ENCODE measurements around the gene ACTRT2. TPM values are rescaled to one million over a fixed set of nuclear protein-coding genes. Genes with fewer than 3 reads are reported as not detected.

ACTRT2 gene
- total RNA-seq, 2 experiments from 2014 or later: not detected

GRCh38 chr1:2980073-2980791 is 41.0 kb upstream of the ACTRT2 start:
- Mint-ChIP-seq H3K4me1 (no peaks in the 10 kb centered on the region), H3K4me3 (no peak overlapping the region), H3K9me3 (no peaks in the 10 kb centered on the region), H3K27ac (no peak overlapping the region), H3K36me3 (ENCODE audit: low read depth) (no peaks in the 10 kb centered on the region), H3K27me3 (no peaks in the 10 kb centered on the region)
- CTCF ChIA-PET: interaction anchor here (1.1 kb wide), 1 partner anchor 13 kb away, joined by 3 read pairs; no protein-coding TSS in a partner anchor
- POLR2A ChIA-PET: no interaction called here
- DNase-seq: no peak

DNA sequence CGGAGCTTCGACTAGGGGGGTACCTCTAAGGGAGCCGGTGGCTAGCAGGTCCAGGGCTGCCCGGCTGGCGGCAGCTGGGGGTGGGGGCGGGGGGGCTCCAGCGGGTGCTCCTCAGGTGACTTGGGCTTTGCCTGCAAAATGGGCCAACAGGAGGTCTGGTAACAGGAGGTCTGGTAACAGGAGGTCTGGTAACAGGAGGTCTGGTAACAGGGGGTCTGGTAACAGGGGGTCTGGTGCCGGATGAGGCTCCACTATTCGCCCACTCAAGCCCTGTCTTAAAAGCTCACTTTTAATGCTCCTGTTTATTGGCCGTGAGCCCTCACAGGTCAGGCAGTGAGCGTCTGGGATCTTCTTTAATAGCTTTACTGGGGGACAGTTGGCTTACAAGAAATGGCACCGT is 40.4 kb upstream of the ACTRT2 start:
- Mint-ChIP-seq H3K9me3 (no peaks in the 10 kb centered on the region), H3K36me3 (ENCODE audit: low read depth) (no peaks in the 10 kb centered on the region), H3K4me1 (no peaks in the 10 kb centered on the region), H3K27ac (no peak overlapping the region), H3K27me3 (no peaks in the 10 kb centered on the region), H3K4me3 (no peak overlapping the region)
- DNase-seq: no peak
- CTCF ChIA-PET: interaction anchor here (1.1 kb wide), 1 partner anchor 12 kb away, joined by 3 read pairs; no protein-coding TSS in a partner anchor
- POLR2A ChIA-PET: no interaction called here

DNA sequence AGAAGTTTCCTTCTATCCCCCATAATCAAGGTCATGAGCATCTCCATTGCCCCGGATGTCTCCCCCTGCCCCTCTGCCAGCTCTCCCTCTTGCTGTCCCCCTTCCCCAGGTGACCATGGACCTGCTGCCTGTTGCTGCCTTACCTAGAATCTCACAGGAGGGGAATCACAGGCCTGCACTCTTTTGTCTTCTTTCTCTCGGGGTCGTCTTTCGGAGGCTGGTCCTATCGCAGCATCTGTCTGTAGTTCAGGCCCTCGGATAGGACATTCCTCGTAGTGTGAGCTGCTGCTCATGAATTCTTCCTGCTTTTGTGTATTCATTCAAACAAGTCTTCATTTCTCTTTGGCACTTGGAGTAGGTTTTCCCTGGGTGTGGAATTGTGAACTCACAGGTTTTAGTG is 39.9 kb upstream of the ACTRT2 start:
- POLR2A ChIA-PET: no interaction called here
- no peaks in the 10 kb centered on the region for H3K9me3 Mint-ChIP-seq
- no peaks in the 10 kb centered on the region for H3K4me1 Mint-ChIP-seq
- CTCF ChIA-PET: interaction anchor here (1.1 kb wide), 1 partner anchor 11 kb away, joined by 3 read pairs; no protein-coding TSS in a partner anchor
- H3K4me3 Mint-ChIP-seq: no peak overlapping the region
- H3K27me3 Mint-ChIP-seq: no peaks in the 10 kb centered on the region
- H3K27ac Mint-ChIP-seq: no peak overlapping the region
- H3K36me3 Mint-ChIP-seq (ENCODE audit: low read depth): no peaks in the 10 kb centered on the region
- DNase-seq: no peak

- H3K4me3 Mint-ChIP-seq: no peak overlapping the region
- H3K27ac Mint-ChIP-seq: no peak overlapping the region
- no peaks in the 10 kb centered on the region for H3K36me3 Mint-ChIP-seq (ENCODE audit: low read depth)
- ChIA-PET CTCF (no interaction called here), POLR2A (no interaction called here)
- no peak for DNase-seq
- H3K27me3 Mint-ChIP-seq: no peaks in the 10 kb centered on the region
- H3K9me3 Mint-ChIP-seq: no peaks in the 10 kb centered on the region
- no peaks in the 10 kb centered on the region for H3K4me1 Mint-ChIP-seq
These were observed 39.2 kb upstream of the ACTRT2 start for GRCh38 chr1:2981981-2982614.

DNA sequence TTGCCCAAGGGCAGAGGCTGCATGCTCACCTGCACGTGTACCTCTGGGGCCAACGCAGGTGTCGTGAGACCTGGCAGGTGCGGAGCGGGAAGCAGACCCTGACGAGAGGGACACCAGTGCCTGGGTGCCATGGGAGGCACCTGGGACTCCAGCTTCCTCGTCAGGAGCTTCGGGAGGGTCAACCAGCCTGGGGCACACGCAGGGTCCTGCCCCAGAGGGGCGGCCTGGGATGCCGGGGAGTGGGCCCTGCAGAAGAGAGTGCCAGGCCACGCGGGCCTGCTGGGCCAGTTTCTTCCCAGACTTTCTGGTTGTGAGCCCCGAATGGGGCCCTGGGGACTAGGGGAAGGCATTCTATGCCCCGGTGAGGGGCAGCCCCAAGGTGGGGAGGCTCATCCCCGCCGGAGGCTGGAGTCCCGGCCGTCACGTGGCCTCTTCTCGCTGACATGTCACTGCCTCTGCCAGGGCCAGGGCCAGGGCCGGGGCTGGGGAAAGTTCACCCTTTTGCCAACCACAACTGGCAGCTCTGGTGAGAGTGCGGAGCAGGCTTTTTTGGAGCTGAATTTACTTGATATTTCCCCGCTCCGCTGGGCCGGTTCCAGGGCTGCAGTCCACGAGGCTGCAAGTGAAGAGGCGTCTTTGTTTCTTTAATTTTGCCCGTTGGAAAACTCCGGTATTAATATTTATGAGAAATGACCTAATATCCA is 38.5 kb upstream of the ACTRT2 start:
- no peak for DNase-seq
- CTCF ChIA-PET: no interaction called here
- H3K27me3 Mint-ChIP-seq: no peaks in the 10 kb centered on the region
- H3K9me3 Mint-ChIP-seq: no peaks in the 10 kb centered on the region
- no peak overlapping the region for H3K4me3 Mint-ChIP-seq
- POLR2A ChIA-PET: no interaction called here
- no peaks in the 10 kb centered on the region for H3K4me1 Mint-ChIP-seq
- H3K27ac Mint-ChIP-seq: no peak overlapping the region
- H3K36me3 Mint-ChIP-seq (ENCODE audit: low read depth): no peaks in the 10 kb centered on the region

GRCh38 chr1:2983319-2983705 is 38.0 kb upstream of the ACTRT2 start:
- Mint-ChIP-seq H3K27ac (no peak overlapping the region), H3K4me3 (no peak overlapping the region), H3K9me3 (no peaks in the 10 kb centered on the region), H3K36me3 (ENCODE audit: low read depth) (no peaks in the 10 kb centered on the region), H3K27me3 (no peaks in the 10 kb centered on the region), H3K4me1 (no peaks in the 10 kb centered on the region)
- no peak for DNase-seq
- CTCF ChIA-PET: no interaction called here
- POLR2A ChIA-PET: no interaction called here

GRCh38 chr1:2983706-2984398 is 37.4 kb upstream of the ACTRT2 start:
- no peaks in the 10 kb centered on the region for H3K9me3 Mint-ChIP-seq
- CTCF ChIA-PET: no interaction called here
- H3K4me3 Mint-ChIP-seq: no peak overlapping the region
- H3K36me3 Mint-ChIP-seq (ENCODE audit: low read depth): no peaks in the 10 kb centered on the region
- no peaks in the 10 kb centered on the region for H3K4me1 Mint-ChIP-seq
- H3K27ac Mint-ChIP-seq: no peak overlapping the region
- no peaks in the 10 kb centered on the region for H3K27me3 Mint-ChIP-seq
- POLR2A ChIA-PET: no interaction called here
- DNase-seq: no peak

DNA sequence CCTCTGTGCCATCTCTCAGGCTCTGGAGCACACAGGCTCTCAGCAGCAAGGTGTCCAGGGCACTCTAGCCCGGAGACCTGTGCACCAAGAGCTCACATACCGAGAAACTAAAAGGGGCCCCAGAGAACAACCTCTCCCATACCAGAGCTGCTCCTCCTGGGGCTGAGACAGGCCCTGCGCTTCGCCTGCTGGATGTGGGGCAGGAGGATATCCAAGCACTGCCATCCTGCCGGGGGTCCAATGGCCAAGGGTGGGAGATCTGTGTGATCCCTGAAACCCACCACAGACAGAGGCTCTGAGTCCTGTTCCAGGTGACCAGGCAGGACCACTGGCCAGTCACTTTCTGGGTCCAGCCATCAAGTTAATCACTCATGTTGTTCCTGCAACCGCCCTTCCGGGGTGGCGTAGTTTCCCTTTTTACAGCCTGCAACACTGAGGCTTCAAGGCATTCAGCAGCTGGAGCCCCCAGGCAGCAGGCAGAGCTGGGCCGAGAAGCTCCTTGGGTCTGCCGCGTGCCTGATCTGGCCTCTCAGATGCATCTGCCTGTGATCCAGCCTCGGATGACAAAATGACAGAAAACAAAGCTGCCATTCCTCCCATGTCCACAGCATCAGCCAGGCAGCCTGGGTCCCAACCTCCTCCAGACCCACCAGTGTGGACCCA is 36.7 kb upstream of the ACTRT2 start:
- H3K4me1 Mint-ChIP-seq: no peaks in the 10 kb centered on the region
- no peak overlapping the region for H3K4me3 Mint-ChIP-seq
- no peaks in the 10 kb centered on the region for H3K27me3 Mint-ChIP-seq
- ChIA-PET POLR2A (no interaction called here), CTCF (no interaction called here)
- no peak for DNase-seq
- no peak overlapping the region for H3K27ac Mint-ChIP-seq
- H3K36me3 Mint-ChIP-seq (ENCODE audit: low read depth): no peaks in the 10 kb centered on the region
- H3K9me3 Mint-ChIP-seq: no peaks in the 10 kb centered on the region

GRCh38 chr1:2985067-2985561 is 36.2 kb upstream of the ACTRT2 start:
- no peak overlapping the region for H3K4me3 Mint-ChIP-seq
- DNase-seq: no peak
- no peaks in the 10 kb centered on the region for H3K27me3 Mint-ChIP-seq
- POLR2A ChIA-PET: no interaction called here
- no peaks in the 10 kb centered on the region for H3K36me3 Mint-ChIP-seq (ENCODE audit: low read depth)
- H3K4me1 Mint-ChIP-seq: no peaks in the 10 kb centered on the region
- no peaks in the 10 kb centered on the region for H3K9me3 Mint-ChIP-seq
- CTCF ChIA-PET: interaction anchor here (0.8 kb wide), 1 partner anchor 28 kb away, joined by 3 read pairs; no protein-coding TSS in a partner anchor
- H3K27ac Mint-ChIP-seq: no peak overlapping the region

DNA sequence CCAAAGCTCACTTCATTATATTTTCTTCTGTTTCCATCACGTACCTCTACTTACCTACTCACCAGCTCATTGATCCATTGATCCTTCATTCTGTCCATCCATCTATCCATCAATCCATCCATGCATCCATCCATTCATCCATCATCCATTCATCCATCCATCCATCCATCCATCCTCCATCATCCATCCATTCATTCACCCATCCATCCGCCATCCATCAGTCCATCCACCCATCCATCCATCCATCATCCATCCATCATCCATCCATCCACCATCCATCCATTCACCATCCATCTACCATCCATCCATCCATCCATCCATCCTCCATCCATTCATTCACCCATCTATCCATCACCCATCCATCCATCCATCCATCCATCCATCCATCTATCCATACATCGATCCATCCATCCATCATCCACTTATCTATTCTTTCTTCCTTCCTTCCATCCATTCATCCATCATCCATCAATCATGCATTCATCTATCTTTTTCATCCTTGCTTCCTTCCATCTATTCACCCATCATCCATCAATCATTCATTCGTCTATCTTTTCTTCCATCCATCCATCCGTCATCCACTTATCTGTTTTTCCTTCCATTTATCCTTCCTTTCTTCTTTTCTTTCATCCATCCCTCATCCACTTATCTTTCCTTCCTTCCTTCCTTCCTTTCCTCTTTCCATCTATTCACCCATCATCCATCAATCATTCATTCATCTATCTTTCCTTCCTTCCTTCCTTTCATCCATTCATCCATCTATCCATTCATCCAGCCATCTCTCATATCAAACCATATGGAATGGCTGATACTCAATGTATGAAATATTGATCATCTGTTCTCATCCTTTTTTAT is 35.3 kb upstream of the ACTRT2 start:
- DNase-seq: no peak
- POLR2A ChIA-PET: no interaction called here
- CTCF ChIA-PET: interaction anchor here (0.8 kb wide), 1 partner anchor 27 kb away, joined by 3 read pairs; no protein-coding TSS in a partner anchor
- Mint-ChIP-seq H3K4me1 (no peaks in the 10 kb centered on the region), H3K9me3 (no peaks in the 10 kb centered on the region), H3K36me3 (ENCODE audit: low read depth) (no peaks in the 10 kb centered on the region), H3K27me3 (no peaks in the 10 kb centered on the region), H3K4me3 (no peak overlapping the region), H3K27ac (no peak overlapping the region)

GRCh38 chr1:2986549-2987305 is 34.5 kb upstream of the ACTRT2 start:
- ChIA-PET CTCF (no interaction called here), POLR2A (no interaction called here)
- no peaks in the 10 kb centered on the region for H3K27me3 Mint-ChIP-seq
- H3K9me3 Mint-ChIP-seq: no peaks in the 10 kb centered on the region
- H3K36me3 Mint-ChIP-seq (ENCODE audit: low read depth): no peaks in the 10 kb centered on the region
- H3K4me3 Mint-ChIP-seq: no peak overlapping the region
- DNase-seq: no peak
- H3K4me1 Mint-ChIP-seq: no peaks in the 10 kb centered on the region
- no peak overlapping the region for H3K27ac Mint-ChIP-seq

Measured in activated CD4-positive, alpha-beta T cell treated with anti-CD3 and anti-CD28 coated beads, Interleukin-2, amount 10 ng/mL, durations not matched to agents 7 days and 5 days (primary cell).